OCI-LY7 (cell line): Measurements from ENCODE around the gene LTBP2. TPM values are rescaled to one million over a fixed set of nuclear protein-coding genes. Genes with fewer than 3 reads are reported as not detected.

Source experiments
- BruUV-seq: library from RNA; stranded (reverse); fragments of 400-500 nt; replicated peaks from 2 replicates; lab custom pipeline; 2021; lab: Mats Ljungman, UMichigan
- CTCF ChIA-PET: fragments of 300-600 bp; sonication (Branson Sonifier 250); formaldehyde crosslinking; loops from one replicate; lab custom pipeline; 2022; ENCODE audit warnings: antibody characterized with exemption; ENCODE audit not compliant: unreplicated experiment; lab: Charles Lee
- POLR2A ChIA-PET: fragments of 300-600 bp; sonication (Branson Sonifier 250); formaldehyde crosslinking; loops from one replicate; lab custom pipeline; 2022; ENCODE audit warnings: antibody characterized with exemption; lab: Charles Lee
- DNase-seq: peaks from one replicate; pipeline ENCODE4 v3.0.0-alpha.2; 2015; ENCODE audit warnings: low spot score
- H2AFZ ChIP-seq: fragments of 200-600 bp; sonication (generic), shearing (Covaris generic); 2 replicates; pipeline ENCODE4 v1.6.1; 2014; ENCODE audit warnings: mild to moderate bottlenecking, antibody characterized with exemption, low read length, moderate library complexity
- H3K27ac ChIP-seq: fragments of 200-600 bp; sonication (generic); 2 replicates; pipeline ENCODE4 v1.5.1; 2014; ENCODE audit warnings: mixed run types, low read depth, mild to moderate bottlenecking, moderate library complexity, low read length, inconsistent platforms; ENCODE audit not compliant: poor library complexity, severe bottlenecking
- H3K36me3 ChIP-seq: fragments of 200-600 bp; sonication (generic); 2 replicates; pipeline ENCODE4 v1.6.1; 2014; ENCODE audit warnings: mild to moderate bottlenecking, antibody characterized with exemption, low read length, moderate library complexity, mixed read lengths; ENCODE audit not compliant: insufficient read depth
- H3K4me1 ChIP-seq: fragments of 200-600 bp; sonication (generic); 2 replicates; pipeline ENCODE4 v1.5.1; 2014; ENCODE audit warnings: mild to moderate bottlenecking, low read length; ENCODE audit not compliant: insufficient read depth, poor library complexity, severe bottlenecking
- H3K4me2 ChIP-seq: fragments of 200-600 bp; sonication (generic); 2 replicates; pipeline ENCODE4 v1.6.1; 2014; ENCODE audit warnings: mild to moderate bottlenecking, low read length
- H3K4me3 ChIP-seq: fragments of 200-600 bp; sonication (generic); 2 replicates; pipeline ENCODE4 v1.5.1; 2014; ENCODE audit warnings: mild to moderate bottlenecking, low read depth, low read length; ENCODE audit not compliant: poor library complexity, severe bottlenecking
- H3K79me2 ChIP-seq: fragments of 200-600 bp; sonication (generic); 2 replicates; pipeline ENCODE4 v1.6.1; 2016; ENCODE audit warnings: low read depth, mild to moderate bottlenecking, low read length, moderate library complexity, mixed read lengths; ENCODE audit not compliant: insufficient read depth
- H3K9me2 ChIP-seq: fragments of 200-600 bp; sonication (generic); 2 replicates; pipeline ENCODE4 v1.6.1; 2016; ENCODE audit warnings: mild to moderate bottlenecking, low read length, mixed read lengths; ENCODE audit not compliant: insufficient read depth
- H3K9me3 ChIP-seq: fragments of 200-600 bp; sonication (generic); 2 replicates; pipeline ENCODE4 v1.6.1; 2014; ENCODE audit warnings: mild to moderate bottlenecking, mixed run types, low read length, mixed read lengths
- H4K20me1 ChIP-seq: fragments of 200-600 bp; sonication (generic); 2 replicates; pipeline ENCODE4 v1.6.1; 2014; ENCODE audit warnings: mild to moderate bottlenecking, antibody characterized with exemption, low read length, moderate library complexity, mixed read lengths; ENCODE audit not compliant: insufficient read depth
- EZH2phosphoT487 ChIP-seq: fragments of 200-600 bp; sonication (generic); IDR thresholded peaks from 2 replicates; pipeline ENCODE4 v1.6.1; 2018; ENCODE audit warnings: low read depth, borderline replicate concordance, mild to moderate bottlenecking, mixed run types, antibody characterized with exemption, low read length, moderate library complexity, mixed read lengths
- intact Hi-C: fragments of 100-400 bp; cut with micrococcal nuclease; formaldehyde crosslinking; loops from one replicate; pipeline ENCODE4 v1.10.0; 2022; ENCODE audit not compliant: unreplicated experiment
- total RNA-seq, 2 experiments: library from RNA; depleted of rRNA in 1 of 2; stranded (reverse); fragments of >200 nt in 1 of 2; shearing (Covaris generic) in 1 of 2; gene quantifications; 2 replicates each; pipeline ENCODE4 v1.2.3, GENCODE V29; 2014 to 2022
- TF ChIP-seq, protein P1 (sequence below): fragments of 200-600 bp; sonication (generic); conservative IDR thresholded peaks from 2 replicates; pipeline ENCODE4 v1.5.1; 2014; ENCODE audit warnings: mild to moderate bottlenecking, antibody characterized with exemption, low read length, moderate library complexity, mixed read lengths

Gene LTBP2
- total RNA-seq, 2 experiments from 2014 or later = 0.15 to 0.25 TPM

DNA sequence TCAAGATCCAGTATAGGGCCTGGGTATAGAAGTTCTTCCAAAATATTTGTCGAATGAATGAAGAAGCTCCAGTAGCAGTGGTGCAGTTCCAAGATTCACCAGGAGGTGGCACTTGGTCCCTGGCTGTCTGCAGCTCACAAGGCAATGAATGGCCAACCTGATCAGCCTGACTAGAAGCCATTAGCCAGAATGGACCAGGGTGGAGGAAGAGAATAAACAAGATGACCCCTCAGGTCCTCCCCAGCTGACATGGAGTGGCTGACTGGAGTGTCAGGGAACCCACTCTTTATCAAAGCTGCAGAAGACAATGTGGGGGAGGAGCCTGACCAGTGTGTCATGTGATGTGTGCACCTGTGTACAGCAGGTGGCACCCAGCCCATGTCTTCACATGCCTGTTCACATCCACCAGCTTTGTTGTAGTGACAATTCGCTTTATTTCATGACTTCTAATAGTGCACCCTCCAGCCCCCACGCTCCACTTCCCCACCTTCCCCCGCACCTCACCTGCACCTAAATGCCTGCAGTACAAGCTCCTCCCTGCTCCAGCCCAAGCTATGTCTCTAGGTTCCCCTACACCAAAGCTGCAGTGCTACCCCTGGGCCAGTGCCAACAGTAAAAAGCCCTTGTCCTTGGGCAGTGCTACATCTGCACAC lies 3.0 kb downstream of the LTBP2 start:
- Histone ChIP-seq H3K4me3 (no peak overlapping the region), H3K9me2 (no peaks in the 10 kb centered on the region), H3K4me2 (peak overlapping the region; percentile 21; the same call in 1 of the 2 replicates), H3K27ac (no peak overlapping the region), H3K4me1 (peaks cover 11% of the 10 kb centered on the region), H4K20me1 (no peaks in the 10 kb centered on the region), H3K36me3 (no peaks in the 10 kb centered on the region), H2AFZ (no peak overlapping the region), H3K9me3 (no peaks in the 10 kb centered on the region), H3K79me2 (no peaks in the 10 kb centered on the region)
- intact Hi-C loops = loop anchor here (1.0 to 5.0 kb wide), 6 partner anchors 107 to 296 kb away; partner anchors contain the start of gene YLPM1
- BruUV-seq = no TSS peak
- ChIA-PET POLR2A (interaction anchor here (0.6 to 1.5 kb wide), 5 partner anchors 8 to 260 kb away, joined by 3 to 6 read pairs (median 3); no protein-coding TSS in a partner anchor), CTCF (interaction anchor here (0.6 to 1.5 kb wide), 11 partner anchors 9 to 314 kb away, joined by 3 to 10 read pairs (median 3); partner anchors contain the start of gene RPS6KL1)
- TF ChIP-seq EZH2phosphoT487 = no peak
- TF ChIP-seq, protein P1, sequence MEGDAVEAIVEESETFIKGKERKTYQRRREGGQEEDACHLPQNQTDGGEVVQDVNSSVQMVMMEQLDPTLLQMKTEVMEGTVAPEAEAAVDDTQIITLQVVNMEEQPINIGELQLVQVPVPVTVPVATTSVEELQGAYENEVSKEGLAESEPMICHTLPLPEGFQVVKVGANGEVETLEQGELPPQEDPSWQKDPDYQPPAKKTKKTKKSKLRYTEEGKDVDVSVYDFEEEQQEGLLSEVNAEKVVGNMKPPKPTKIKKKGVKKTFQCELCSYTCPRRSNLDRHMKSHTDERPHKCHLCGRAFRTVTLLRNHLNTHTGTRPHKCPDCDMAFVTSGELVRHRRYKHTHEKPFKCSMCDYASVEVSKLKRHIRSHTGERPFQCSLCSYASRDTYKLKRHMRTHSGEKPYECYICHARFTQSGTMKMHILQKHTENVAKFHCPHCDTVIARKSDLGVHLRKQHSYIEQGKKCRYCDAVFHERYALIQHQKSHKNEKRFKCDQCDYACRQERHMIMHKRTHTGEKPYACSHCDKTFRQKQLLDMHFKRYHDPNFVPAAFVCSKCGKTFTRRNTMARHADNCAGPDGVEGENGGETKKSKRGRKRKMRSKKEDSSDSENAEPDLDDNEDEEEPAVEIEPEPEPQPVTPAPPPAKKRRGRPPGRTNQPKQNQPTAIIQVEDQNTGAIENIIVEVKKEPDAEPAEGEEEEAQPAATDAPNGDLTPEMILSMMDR = peak; percentile 100
- DNase-seq = peak; percentile 84

DNA sequence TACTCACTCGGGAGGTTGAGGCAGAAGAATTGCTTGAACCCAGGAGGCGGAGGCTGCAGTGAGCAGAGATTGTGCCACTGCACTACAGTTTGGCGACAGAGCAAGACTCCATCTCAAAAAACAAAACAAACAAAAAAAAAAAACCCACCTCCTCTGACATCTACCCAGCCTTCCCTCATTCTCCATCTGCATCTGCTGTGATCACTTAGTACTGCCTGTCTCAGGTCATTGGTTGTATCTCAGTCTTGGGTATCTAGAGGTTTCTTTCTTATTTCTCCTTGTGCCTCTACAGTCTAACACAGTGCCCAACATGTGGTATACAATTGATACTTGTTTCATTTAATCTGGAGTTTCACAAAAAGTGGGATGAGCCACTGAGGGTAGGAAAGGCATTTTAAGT lies 5.3 kb downstream of the LTBP2 start:
- no TSS peak for BruUV-seq

More for the DNA sequence above, 5.3 kb downstream of the LTBP2 start:
- TF ChIP-seq, protein P1 = no peak
- DNase-seq = no peak
- H3K4me1 ChIP-seq = peaks cover 9% of the 10 kb centered on the region
- POLR2A ChIA-PET = no interaction called here
- no peaks in the 10 kb centered on the region for H3K36me3 ChIP-seq
- H2AFZ ChIP-seq = no peak overlapping the region
- no peak overlapping the region for H3K4me2 ChIP-seq
- CTCF ChIA-PET = no interaction called here
- H3K9me3 ChIP-seq = no peaks in the 10 kb centered on the region
- H3K9me2 ChIP-seq = no peaks in the 10 kb centered on the region
- H3K4me3 ChIP-seq = no peak overlapping the region
- no peak overlapping the region for H3K27ac ChIP-seq
- intact Hi-C loops = loop anchor here (5.0 kb wide), 3 partner anchors 104 to 251 kb away; no protein-coding TSS in a partner anchor
- no peaks in the 10 kb centered on the region for H3K79me2 ChIP-seq
- H4K20me1 ChIP-seq = no peaks in the 10 kb centered on the region
